Measurements from ENCODE around the gene SAP30L. TPM values are rescaled to one million over a fixed set of nuclear protein-coding genes. Genes with fewer than 3 reads are reported as not detected.

Gene SAP30L
- total and polyA plus RNA-seq, 2 of the 13 experiments (the other 11 are each of a cell fraction or from before 2014, with no cell fraction given), result 27.9 to 37.2 TPM

- no peak for TF ChIP-seq RBFOX2 (IDR thresholded peaks at IDR 0.05; ENCODE audit: low read depth, low read length)
- no peak for TF ChIP-seq TMF1 (CRISPR knock-in tag; IDR thresholded peaks at IDR 0.05; ENCODE audit: low read depth)
- TF ChIP-seq, protein P1, sequence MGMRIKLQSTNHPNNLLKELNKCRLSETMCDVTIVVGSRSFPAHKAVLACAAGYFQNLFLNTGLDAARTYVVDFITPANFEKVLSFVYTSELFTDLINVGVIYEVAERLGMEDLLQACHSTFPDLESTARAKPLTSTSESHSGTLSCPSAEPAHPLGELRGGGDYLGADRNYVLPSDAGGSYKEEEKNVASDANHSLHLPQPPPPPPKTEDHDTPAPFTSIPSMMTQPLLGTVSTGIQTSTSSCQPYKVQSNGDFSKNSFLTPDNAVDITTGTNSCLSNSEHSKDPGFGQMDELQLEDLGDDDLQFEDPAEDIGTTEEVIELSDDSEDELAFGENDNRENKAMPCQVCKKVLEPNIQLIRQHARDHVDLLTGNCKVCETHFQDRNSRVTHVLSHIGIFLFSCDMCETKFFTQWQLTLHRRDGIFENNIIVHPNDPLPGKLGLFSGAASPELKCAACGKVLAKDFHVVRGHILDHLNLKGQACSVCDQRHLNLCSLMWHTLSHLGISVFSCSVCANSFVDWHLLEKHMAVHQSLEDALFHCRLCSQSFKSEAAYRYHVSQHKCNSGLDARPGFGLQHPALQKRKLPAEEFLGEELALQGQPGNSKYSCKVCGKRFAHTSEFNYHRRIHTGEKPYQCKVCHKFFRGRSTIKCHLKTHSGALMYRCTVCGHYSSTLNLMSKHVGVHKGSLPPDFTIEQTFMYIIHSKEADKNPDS (CRISPR knock-in tag; IDR thresholded peaks at IDR 0.05), result no peak
- no peak for TF ChIP-seq GRHL1 (CRISPR knock-in tag; conservative IDR thresholded peaks at IDR 0.05)
- TF ChIP-seq ZFAT (CRISPR knock-in tag; conservative IDR thresholded peaks at IDR 0.05), result no peak
- no peak for TF ChIP-seq ATF7 (IDR thresholded peaks at IDR 0.05)
- TF ChIP-seq ATF7 (CRISPR knock-in tag; IDR thresholded peaks at IDR 0.05), result no peak
- TF ChIP-seq ZNF142 (CRISPR knock-in tag; IDR thresholded peaks at IDR 0.05), result no peak
- TF ChIP-seq ZC3H4 (CRISPR knock-in tag; IDR thresholded peaks at IDR 0.05; ENCODE audit: borderline replicate concordance), result no peak
- FAIRE-seq (no peak), DNase-seq (ENCODE audit: low spot score) (no peak), ATAC-seq (no peak)
- H3K4me2 ChIP-seq (ENCODE audit: low read depth, low read length), result no peak overlapping the region
- peaks cover 0 to 2% of the 10 kb centered on the region in 2 experiments; a peak in 1 of 5 replicates for H3K36me3 ChIP-seq (replicated peaks in 1 of 2; ENCODE audit: control insufficient read depth in 1 of 2, insufficient read depth in 2 of 2, low read length in 2 of 2)
- ChIA-PET POLR2A (no interaction called here), CTCF (ENCODE audit: low intra/inter-chr PET ratio, low total read pairs) (no interaction called here)
- in situ Hi-C loops (cut with HindIII; ENCODE audit: extremely low pct_ligation_motif_present, low pct_unique_long_range_greater_than_20kb), result no loop called here
- H3K4me1 ChIP-seq (ENCODE audit: insufficient read depth, low read length), result no peaks in the 10 kb centered on the region
- no peaks in the 10 kb centered on the region for H3K27me3 ChIP-seq (ENCODE audit: control insufficient read depth in 1 of 2, insufficient read depth in 2 of 2, low read length in 2 of 2)
- H3K9ac ChIP-seq (ENCODE audit: insufficient read depth, low read depth, low read length), result no peak overlapping the region
- H4K20me1 ChIP-seq (ENCODE audit: insufficient read depth, low read length), result no peaks in the 10 kb centered on the region
- WGBS (ENCODE audit: low lambda C conversion rate), result 96% methylated on average over 5 of the region's 5 CpGs
- H2AFZ ChIP-seq (ENCODE audit: low read length), result no peak overlapping the region
- no peak overlapping the region for H3K4me3 ChIP-seq (replicated peaks in 1 of 3; ENCODE audit: insufficient read depth in 1 of 3, low read depth in 2 of 3, low read length in 3 of 3)
- no peak overlapping the region for H3K27ac ChIP-seq (ENCODE audit: extremely low read length, insufficient read depth, low read length)
- no TSS peak for BruUV-seq (replicated peaks)
- intact Hi-C loops (cut with micrococcal nuclease; ENCODE audit: unreplicated experiment), result no loop called here
- no peaks in the 10 kb centered on the region for H3K9me3 ChIP-seq (ENCODE audit: low read length)
- no peaks in the 10 kb centered on the region for H3K79me2 ChIP-seq (ENCODE audit: insufficient read depth, low read length)
Measured at GRCh38 chr5:154411338-154411737, 34.5 kb upstream of the SAP30L start.
